A549 (cell line): Measurements from ENCODE around the gene CFAP97. TPM values are rescaled to one million over a fixed set of nuclear protein-coding genes. Genes with fewer than 3 reads are reported as not detected.

Experiments
- ATAC-seq, 2 experiments: fragments of 200-7000 bp in 1 of 2; fragments of >200 bp in 1 of 2; cut with Nextera tagmentation in 1 of 2; cut with Tn5 transposase in 1 of 2; 3 replicates each; pipeline versions ENCODE4 v1.8.0 to v1.9.1; 2018 to 2020; ENCODE audit warnings: mild to moderate bottlenecking in 1 of 2, moderate library complexity in 1 of 2
- CTCF ChIA-PET: fragments of 300-600 bp; sonication (Branson Sonifier 250); formaldehyde crosslinking; extraction: SDS; loops from one replicate; lab custom pipeline; 2021; ENCODE audit warnings: antibody characterized with exemption, inconsistent platforms; lab: Yijun Ruan, JAX
- POLR2A ChIA-PET: fragments of 350-600 bp; formaldehyde crosslinking; extraction: SDS; loops from one replicate; lab custom pipeline; 2021; ENCODE audit warnings: antibody characterized with exemption, inconsistent platforms; lab: Yijun Ruan, JAX
- DNase-seq, 2 experiments: peaks; one replicate each; pipeline versions ENCODE4 v3.0.0 to v3.0.0-alpha.2; 2011 to 2016; ENCODE audit warnings: low read depth in 1 of 2, low spot score in 1 of 2
- FAIRE-seq: peaks from 2 replicates; lab custom pipeline; 2011; peaks lifted over from hg19 to GRCh38; lab: Jason Lieb, UNC
- H3K27ac ChIP-seq, 2 experiments: fragments of >200 bp; sonication (Bioruptor Twin); formaldehyde crosslinking; 3 replicates each; pipeline ENCODE4 v1.5.1; 2016 to 2017
- H3K4me1 ChIP-seq: fragments of >200 bp; sonication (Bioruptor Twin); formaldehyde crosslinking; 3 replicates; pipeline ENCODE4 v1.6.1; 2016
- H3K4me2 ChIP-seq: fragments of >200 bp; sonication (Bioruptor Twin); formaldehyde crosslinking; 3 replicates; pipeline ENCODE4 v1.6.1; 2016
- H3K4me3 ChIP-seq: fragments of >200 bp; sonication (Bioruptor Twin); formaldehyde crosslinking; 3 replicates; pipeline ENCODE4 v1.5.1; 2016
- H3K9me3 ChIP-seq: fragments of >200 bp; sonication (Bioruptor Twin); formaldehyde crosslinking; 3 replicates; pipeline ENCODE4 v1.6.1; 2016
- CBX2 ChIP-seq: fragments of 200-600 bp; sonication (generic); IDR thresholded peaks from 2 replicates; pipeline ENCODE4 v1.6.1; 2016; ENCODE audit warnings: low read depth, mild to moderate bottlenecking, borderline replicate concordance
- CEBPB ChIP-seq, 2 experiments: fragments of >200 bp in 1 of 2; sonication (Bioruptor Twin) in 1 of 2; formaldehyde crosslinking in 1 of 2; IDR thresholded peaks; 2 replicates each; pipeline ENCODE4 v1.6.1; 2012 to 2016
- CHD2 ChIP-seq: fragments of 150-350 bp; IDR thresholded peaks from 2 replicates; pipeline ENCODE4 v1.6.1; 2014; ENCODE audit warnings: low read length; ENCODE audit not compliant: partially characterized antibody
- CHD4 ChIP-seq: fragments of 200-600 bp; sonication (generic); IDR thresholded peaks from 2 replicates; pipeline ENCODE4 v1.6.1; 2016; ENCODE audit warnings: antibody characterized with exemption, mild to moderate bottlenecking, borderline replicate concordance
- EHF ChIP-seq: fragments of 250-450 bp; sonication (Bioruptor Pico); IDR thresholded peaks from 2 replicates; pipeline ENCODE4 v1.5.0; 2020; ENCODE audit warnings: mild to moderate bottlenecking
- GATA3 ChIP-seq: IDR thresholded peaks from 2 replicates; pipeline ENCODE4 v1.6.1; 2012; ENCODE audit warnings: borderline replicate concordance
- HOXA7 ChIP-seq: fragments of 250-450 bp; sonication (Bioruptor Pico); IDR thresholded peaks from 2 replicates; pipeline ENCODE4 v1.5.0; 2020; ENCODE audit warnings: mild to moderate bottlenecking, moderate library complexity
- HOXB5 ChIP-seq: fragments of 250-450 bp; sonication (Bioruptor Pico); IDR thresholded peaks from 2 replicates; pipeline ENCODE4 v1.5.0; 2020; ENCODE audit warnings: mild to moderate bottlenecking, moderate library complexity
- JUN ChIP-seq, 2 experiments: fragments of >200 bp; sonication (Bioruptor Twin); formaldehyde crosslinking; IDR thresholded peaks; 2 replicates in 1 of 2; 3 replicates in 1 of 2; pipeline ENCODE4 v1.6.1; 2016 to 2017
- KDM1A ChIP-seq: fragments of 200-600 bp; sonication (generic); IDR thresholded peaks from 2 replicates; pipeline ENCODE4 v1.6.1; 2016; ENCODE audit warnings: low read depth, mild to moderate bottlenecking
- KDM5A ChIP-seq: fragments of 200-600 bp; sonication (generic); IDR thresholded peaks from 2 replicates; pipeline ENCODE4 v1.6.1; 2016; ENCODE audit warnings: antibody characterized with exemption, mild to moderate bottlenecking
- NFE2L2 ChIP-seq: fragments of 150-350 bp; conservative IDR thresholded peaks from 2 replicates; pipeline ENCODE4 v1.6.1; 2014; ENCODE audit warnings: low read length
- NR3C1 ChIP-seq: fragments of >200 bp; sonication (Bioruptor Twin); formaldehyde crosslinking; IDR thresholded peaks from 3 replicates; pipeline ENCODE4 v1.6.1; 2017
- RCOR1 ChIP-seq: fragments of 150-350 bp; IDR thresholded peaks from 2 replicates; pipeline ENCODE4 v1.6.1; 2014; ENCODE audit warnings: antibody characterized with exemption, low read length, low read depth
- RFX5 ChIP-seq: fragments of 450-650 bp; IDR thresholded peaks from 2 replicates; pipeline ENCODE4 v1.7.1; 2014; ENCODE audit warnings: antibody characterized with exemption, mild to moderate bottlenecking, moderate library complexity
- SREBF2 ChIP-seq: fragments of 450-650 bp; IDR thresholded peaks from 2 replicates; pipeline ENCODE4 v1.6.1; 2014; ENCODE audit warnings: mild to moderate bottlenecking, moderate library complexity
- ZFP36 ChIP-seq: fragments of 450-650 bp; IDR thresholded peaks from 2 replicates; pipeline ENCODE4 v1.6.1; 2014; ENCODE audit warnings: borderline replicate concordance; ENCODE audit not compliant: partially characterized antibody
- ZSCAN20 ChIP-seq: fragments of 250-450 bp; sonication (Bioruptor Pico); IDR thresholded peaks from 2 replicates; pipeline ENCODE4 v1.8.0; 2022; ENCODE audit warnings: mild to moderate bottlenecking, moderate library complexity
- WGBS: methylation state at CpG from one replicate; pipeline ENCODE4 v1.1.6; 2017; ENCODE audit errors: missing lambda C conversion rate; 5-methylcytosine and 5-hydroxymethylcytosine counted together
- polyA plus RNA-seq, 4 experiments: library from polyadenylated mRNA; depleted of rRNA in 3 of 4; stranded (reverse); fragments of >200 nt; fragmentation: RNase III in 1 of 4; extraction: RNeasy Plus Mini Kit Qiagen cat#74134 plus additional on column Dnase treatment in 1 of 4; gene quantifications; 2 replicates in 3 of 4; 3 replicates in 1 of 4; pipeline ENCODE4 v1.2.3, GENCODE V29; 2011 to 2017
- TF ChIP-seq, protein P1 (sequence below): fragments of 150-350 bp; IDR thresholded peaks from 2 replicates; pipeline ENCODE4 v1.6.1; 2014; ENCODE audit warnings: low read depth, mild to moderate bottlenecking, low read length
- TF ChIP-seq, protein P2 (sequence below): fragments of >200 bp; sonication (Bioruptor Twin); formaldehyde crosslinking; IDR thresholded peaks from 3 replicates; pipeline ENCODE4 v1.6.1; 2016
- TF ChIP-seq, protein P3 (sequence below): fragments of >200 bp; sonication (Bioruptor Twin); formaldehyde crosslinking; IDR thresholded peaks from 2 replicates; pipeline ENCODE4 v1.6.1; 2016
- TF ChIP-seq, protein P4 (sequence below): fragments of 250-450 bp; sonication (Bioruptor Pico); IDR thresholded peaks from 2 replicates; pipeline ENCODE4 v1.5.0; 2020; ENCODE audit warnings: low read depth, mild to moderate bottlenecking, moderate library complexity
- TF ChIP-seq, protein P5 (sequence below): fragments of 250-450 bp; sonication (Bioruptor Pico); IDR thresholded peaks from 2 replicates; pipeline ENCODE4 v1.5.0; 2021; ENCODE audit warnings: mild to moderate bottlenecking, moderate library complexity, borderline replicate concordance
- TF ChIP-seq, protein P6 (sequence below): fragments of >200 bp; sonication (Bioruptor Twin); formaldehyde crosslinking; IDR thresholded peaks from 3 replicates; pipeline ENCODE4 v1.5.1; 2016

CFAP97 gene
- polyA plus RNA-seq, 2 of the 4 experiments (the other 2 are of a cell fraction) = 15.8 to 48.2 TPM

DNA sequence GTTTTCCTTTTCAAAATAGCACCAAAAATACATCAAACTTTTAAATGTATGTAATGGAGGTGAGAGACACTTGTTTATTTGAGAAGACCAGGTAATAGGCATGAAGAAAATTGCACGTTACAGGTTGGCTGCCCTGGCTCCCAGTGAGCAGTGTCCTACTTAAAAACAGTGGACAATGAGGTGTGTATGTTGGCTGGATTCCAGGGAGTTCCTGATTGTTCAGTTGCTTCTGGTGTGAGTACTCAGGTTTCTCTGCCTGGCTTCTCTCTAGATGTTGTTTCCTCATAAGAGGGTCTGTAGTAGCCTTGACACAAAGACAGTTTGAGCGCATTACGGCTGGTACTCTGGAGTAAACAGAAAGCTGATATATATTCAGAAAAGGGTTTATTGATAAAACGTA, 35.0 kb upstream of the CFAP97 start:
- no peak for FAIRE-seq
- CTCF ChIA-PET = no interaction called here

DNA sequence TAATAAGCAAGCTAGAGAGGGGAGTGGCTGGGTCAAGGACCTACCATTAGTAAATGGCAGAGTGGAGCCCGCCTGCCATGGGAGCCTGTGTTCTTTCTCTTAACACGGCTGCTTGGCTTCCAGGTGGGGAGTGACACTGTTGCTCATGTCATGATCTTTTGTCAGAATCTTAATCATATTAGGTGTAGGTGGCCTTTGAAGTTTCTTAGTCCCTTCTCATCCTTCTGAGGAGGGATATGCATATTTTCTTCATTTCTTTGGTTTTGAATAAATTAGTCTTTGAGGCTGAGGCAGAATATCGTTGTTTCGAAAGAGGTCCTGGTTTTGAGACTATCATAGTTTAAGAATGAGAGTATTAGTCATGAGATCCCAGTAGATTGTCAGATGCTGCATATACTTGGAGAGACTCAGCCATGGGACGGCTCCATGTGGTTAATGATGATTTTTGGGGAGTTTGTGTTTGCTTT, 34.4 kb upstream of the CFAP97 start:
- DNase-seq = no peak
- TF ChIP-seq HOXA7 (CRISPR knock-in tag) = no peak
- no peak for TF ChIP-seq KDM1A
- TF ChIP-seq GATA3 = no peak
- TF ChIP-seq, protein P1, sequence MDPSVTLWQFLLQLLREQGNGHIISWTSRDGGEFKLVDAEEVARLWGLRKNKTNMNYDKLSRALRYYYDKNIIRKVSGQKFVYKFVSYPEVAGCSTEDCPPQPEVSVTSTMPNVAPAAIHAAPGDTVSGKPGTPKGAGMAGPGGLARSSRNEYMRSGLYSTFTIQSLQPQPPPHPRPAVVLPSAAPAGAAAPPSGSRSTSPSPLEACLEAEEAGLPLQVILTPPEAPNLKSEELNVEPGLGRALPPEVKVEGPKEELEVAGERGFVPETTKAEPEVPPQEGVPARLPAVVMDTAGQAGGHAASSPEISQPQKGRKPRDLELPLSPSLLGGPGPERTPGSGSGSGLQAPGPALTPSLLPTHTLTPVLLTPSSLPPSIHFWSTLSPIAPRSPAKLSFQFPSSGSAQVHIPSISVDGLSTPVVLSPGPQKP = no peak
- TF ChIP-seq SREBF2 = no peak
- no peak for TF ChIP-seq CHD2
- TF ChIP-seq, protein P2, sequence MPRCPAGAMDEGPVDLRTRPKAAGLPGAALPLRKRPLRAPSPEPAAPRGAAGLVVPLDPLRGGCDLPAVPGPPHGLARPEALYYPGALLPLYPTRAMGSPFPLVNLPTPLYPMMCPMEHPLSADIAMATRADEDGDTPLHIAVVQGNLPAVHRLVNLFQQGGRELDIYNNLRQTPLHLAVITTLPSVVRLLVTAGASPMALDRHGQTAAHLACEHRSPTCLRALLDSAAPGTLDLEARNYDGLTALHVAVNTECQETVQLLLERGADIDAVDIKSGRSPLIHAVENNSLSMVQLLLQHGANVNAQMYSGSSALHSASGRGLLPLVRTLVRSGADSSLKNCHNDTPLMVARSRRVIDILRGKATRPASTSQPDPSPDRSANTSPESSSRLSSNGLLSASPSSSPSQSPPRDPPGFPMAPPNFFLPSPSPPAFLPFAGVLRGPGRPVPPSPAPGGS = no peak
- no peak for TF ChIP-seq ZFP36
- WGBS = 85% methylated on average over 5 of the region's 5 CpGs
- ChIA-PET CTCF (no interaction called here), POLR2A (no interaction called here)
- ATAC-seq = no peak
- Histone ChIP-seq H3K4me2 (no peak overlapping the region), H3K9me3 (no peaks in the 10 kb centered on the region), H3K27ac (no peak overlapping the region), H3K4me3 (no peak overlapping the region), H3K4me1 (peaks cover 14% of the 10 kb centered on the region; the same call in 2 of the 3 replicates)
- no peak for FAIRE-seq

More for the DNA sequence above, 35.0 kb upstream of the CFAP97 start:
- Histone ChIP-seq H3K4me3 (no peak overlapping the region), H3K27ac (no peak overlapping the region), H3K4me1 (peaks cover 15% of the 10 kb centered on the region; the same call in 2 of the 3 replicates), H3K9me3 (no peaks in the 10 kb centered on the region), H3K4me2 (no peak overlapping the region)
- TF ChIP-seq NFE2L2 = no peak
- TF ChIP-seq, protein P3, sequence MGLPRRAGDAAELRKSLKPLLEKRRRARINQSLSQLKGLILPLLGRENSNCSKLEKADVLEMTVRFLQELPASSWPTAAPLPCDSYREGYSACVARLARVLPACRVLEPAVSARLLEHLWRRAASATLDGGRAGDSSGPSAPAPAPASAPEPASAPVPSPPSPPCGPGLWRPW = no peak
- no peak for TF ChIP-seq JUN (IDR thresholded peaks at IDR 0.05)
- no peak for TF ChIP-seq KDM5A
- no peak for TF ChIP-seq RCOR1
- TF ChIP-seq ZSCAN20 (CRISPR knock-in tag) = no peak
- TF ChIP-seq, protein P4, sequence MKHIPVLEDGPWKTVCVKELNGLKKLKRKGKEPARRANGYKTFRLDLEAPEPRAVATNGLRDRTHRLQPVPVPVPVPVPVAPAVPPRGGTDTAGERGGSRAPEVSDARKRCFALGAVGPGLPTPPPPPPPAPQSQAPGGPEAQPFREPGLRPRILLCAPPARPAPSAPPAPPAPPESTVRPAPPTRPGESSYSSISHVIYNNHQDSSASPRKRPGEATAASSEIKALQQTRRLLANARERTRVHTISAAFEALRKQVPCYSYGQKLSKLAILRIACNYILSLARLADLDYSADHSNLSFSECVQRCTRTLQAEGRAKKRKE (CRISPR knock-in tag) = no peak
- TF ChIP-seq, protein P1 = no peak
- POLR2A ChIA-PET = no interaction called here
- DNase-seq = no peak
- WGBS = 95% methylated on average over 4 of the region's 4 CpGs
- no peak for ATAC-seq

DNA sequence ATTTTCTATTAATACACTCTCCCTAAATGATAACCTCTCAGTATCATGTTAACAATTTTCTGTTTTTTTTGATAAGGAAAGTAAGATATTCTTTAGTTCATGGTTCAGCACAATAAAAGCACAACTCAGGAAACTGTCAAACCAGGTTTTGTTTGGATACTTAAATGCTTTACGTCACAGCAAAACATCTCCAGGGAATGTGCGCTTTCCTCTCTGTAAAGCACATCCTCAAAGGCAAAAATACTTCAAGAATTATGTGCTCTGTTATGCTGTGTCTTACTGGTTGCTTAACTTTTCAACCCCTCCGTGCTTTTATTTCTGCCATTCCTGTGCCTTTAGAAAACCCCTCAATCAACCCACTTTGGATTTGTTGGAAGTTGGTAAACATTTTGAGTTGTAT, 33.4 kb upstream of the CFAP97 start:
- Histone ChIP-seq H3K9me3 (no peaks in the 10 kb centered on the region), H3K4me2 (no peak overlapping the region), H3K27ac (no peak overlapping the region), H3K4me3 (no peak overlapping the region), H3K4me1 (peaks cover 6% of the 10 kb centered on the region; the same call in 1 of the 3 replicates)
- no peak for FAIRE-seq
- TF ChIP-seq CEBPB (IDR thresholded peaks at IDR 0.05) (no peak), HOXB5 (no peak), CBX2 (no peak), EHF (no peak), CHD4 (no peak), RCOR1 (no peak), NR3C1 (no peak), RFX5 (no peak)
- TF ChIP-seq, protein P5, sequence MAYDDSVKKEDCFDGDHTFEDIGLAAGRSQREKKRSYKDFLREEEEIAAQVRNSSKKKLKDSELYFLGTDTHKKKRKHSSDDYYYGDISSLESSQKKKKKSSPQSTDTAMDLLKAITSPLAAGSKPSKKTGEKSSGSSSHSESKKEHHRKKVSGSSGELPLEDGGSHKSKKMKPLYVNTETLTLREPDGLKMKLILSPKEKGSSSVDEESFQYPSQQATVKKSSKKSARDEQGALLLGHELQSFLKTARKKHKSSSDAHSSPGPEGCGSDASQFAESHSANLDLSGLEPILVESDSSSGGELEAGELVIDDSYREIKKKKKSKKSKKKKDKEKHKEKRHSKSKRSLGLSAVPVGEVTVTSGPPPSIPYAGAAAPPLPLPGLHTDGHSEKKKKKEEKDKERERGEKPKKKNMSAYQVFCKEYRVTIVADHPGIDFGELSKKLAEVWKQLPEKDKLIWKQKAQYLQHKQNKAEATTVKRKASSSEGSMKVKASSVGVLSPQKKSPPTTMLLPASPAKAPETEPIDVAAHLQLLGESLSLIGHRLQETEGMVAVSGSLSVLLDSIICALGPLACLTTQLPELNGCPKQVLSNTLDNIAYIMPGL (CRISPR knock-in tag) = no peak
- TF ChIP-seq, protein P6, sequence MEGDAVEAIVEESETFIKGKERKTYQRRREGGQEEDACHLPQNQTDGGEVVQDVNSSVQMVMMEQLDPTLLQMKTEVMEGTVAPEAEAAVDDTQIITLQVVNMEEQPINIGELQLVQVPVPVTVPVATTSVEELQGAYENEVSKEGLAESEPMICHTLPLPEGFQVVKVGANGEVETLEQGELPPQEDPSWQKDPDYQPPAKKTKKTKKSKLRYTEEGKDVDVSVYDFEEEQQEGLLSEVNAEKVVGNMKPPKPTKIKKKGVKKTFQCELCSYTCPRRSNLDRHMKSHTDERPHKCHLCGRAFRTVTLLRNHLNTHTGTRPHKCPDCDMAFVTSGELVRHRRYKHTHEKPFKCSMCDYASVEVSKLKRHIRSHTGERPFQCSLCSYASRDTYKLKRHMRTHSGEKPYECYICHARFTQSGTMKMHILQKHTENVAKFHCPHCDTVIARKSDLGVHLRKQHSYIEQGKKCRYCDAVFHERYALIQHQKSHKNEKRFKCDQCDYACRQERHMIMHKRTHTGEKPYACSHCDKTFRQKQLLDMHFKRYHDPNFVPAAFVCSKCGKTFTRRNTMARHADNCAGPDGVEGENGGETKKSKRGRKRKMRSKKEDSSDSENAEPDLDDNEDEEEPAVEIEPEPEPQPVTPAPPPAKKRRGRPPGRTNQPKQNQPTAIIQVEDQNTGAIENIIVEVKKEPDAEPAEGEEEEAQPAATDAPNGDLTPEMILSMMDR = no peak
- WGBS = 84% methylated on average over 3 of the region's 3 CpGs
- POLR2A ChIA-PET = no interaction called here
- ATAC-seq = no peak
- DNase-seq = no peak
- CTCF ChIA-PET = no interaction called here
